Measurements from ENCODE around the gene RUNX2.

DNA sequence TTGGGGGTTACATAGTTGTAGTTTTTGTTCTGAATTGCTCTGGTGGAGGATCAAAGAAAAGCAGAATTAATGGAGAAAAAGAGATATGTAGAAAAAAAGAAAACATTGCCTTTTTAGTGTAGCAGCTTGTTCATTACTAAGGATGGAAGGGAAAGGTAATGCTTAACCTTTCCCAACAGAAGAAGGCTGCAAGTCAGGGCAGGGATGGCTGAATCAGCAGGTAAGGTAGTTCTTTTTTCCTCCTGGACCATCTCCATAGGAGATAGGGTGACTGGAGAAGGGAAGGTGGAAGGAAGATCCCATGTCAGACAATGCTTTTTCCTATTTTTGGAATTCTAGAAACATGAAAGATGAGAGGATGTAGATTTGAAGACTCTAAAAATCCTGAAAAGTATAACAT lies 129.0 kb downstream of the RUNX2 start:
- TF ChIP-seq POLR2A (IDR thresholded peaks at IDR 0.05; ENCODE audit: low read depth, low read length) (no peak), POLR2AphosphoS5 (IDR thresholded peaks at IDR 0.05; ENCODE audit: low read depth, low read length) (no peak)
